ENCODE measurements around the gene SLC12A4. TPM values are rescaled to one million over a fixed set of nuclear protein-coding genes. Genes with fewer than 3 reads are reported as not detected.

The SLC12A4 gene
- total RNA-seq, 1 experiment from 2014 or later, result 41.9 TPM

- Histone ChIP-seq H3K36me3 (ENCODE audit: insufficient read depth, low read length, poor library complexity, severe bottlenecking) (no peaks in the 10 kb centered on the region), H3K4me3 (ENCODE audit: low read depth, low read length, poor library complexity, severe bottlenecking) (no peak overlapping the region), H3K9me3 (ENCODE audit: low read depth, low read length, poor library complexity, severe bottlenecking) (no peaks in the 10 kb centered on the region), H3K4me1 (ENCODE audit: insufficient read depth, low read length, poor library complexity, severe bottlenecking) (no peaks in the 10 kb centered on the region), H3K27ac (ENCODE audit: low read depth, low read length, poor library complexity, severe bottlenecking) (no peak overlapping the region), H3K27me3 (replicated peaks; ENCODE audit: insufficient read depth, low read depth, low read length, poor library complexity) (no peaks in the 10 kb centered on the region)
- no peak for DNase-seq (ENCODE audit: low spot score)
- intact Hi-C loops (cut with micrococcal nuclease; ENCODE audit: unreplicated experiment), result no loop called here
- ChIA-PET POLR2A (ENCODE audit: low non-redundant PET) (no interaction called here), CTCF (no interaction called here)
- no TSS peak for BruUV-seq (replicated peaks)
- TF ChIP-seq EZH2 (IDR thresholded peaks at IDR 0.05; ENCODE audit: borderline replicate concordance, low read depth, low read length, poor library complexity, severe bottlenecking), result no peak
- TF ChIP-seq, protein P1, sequence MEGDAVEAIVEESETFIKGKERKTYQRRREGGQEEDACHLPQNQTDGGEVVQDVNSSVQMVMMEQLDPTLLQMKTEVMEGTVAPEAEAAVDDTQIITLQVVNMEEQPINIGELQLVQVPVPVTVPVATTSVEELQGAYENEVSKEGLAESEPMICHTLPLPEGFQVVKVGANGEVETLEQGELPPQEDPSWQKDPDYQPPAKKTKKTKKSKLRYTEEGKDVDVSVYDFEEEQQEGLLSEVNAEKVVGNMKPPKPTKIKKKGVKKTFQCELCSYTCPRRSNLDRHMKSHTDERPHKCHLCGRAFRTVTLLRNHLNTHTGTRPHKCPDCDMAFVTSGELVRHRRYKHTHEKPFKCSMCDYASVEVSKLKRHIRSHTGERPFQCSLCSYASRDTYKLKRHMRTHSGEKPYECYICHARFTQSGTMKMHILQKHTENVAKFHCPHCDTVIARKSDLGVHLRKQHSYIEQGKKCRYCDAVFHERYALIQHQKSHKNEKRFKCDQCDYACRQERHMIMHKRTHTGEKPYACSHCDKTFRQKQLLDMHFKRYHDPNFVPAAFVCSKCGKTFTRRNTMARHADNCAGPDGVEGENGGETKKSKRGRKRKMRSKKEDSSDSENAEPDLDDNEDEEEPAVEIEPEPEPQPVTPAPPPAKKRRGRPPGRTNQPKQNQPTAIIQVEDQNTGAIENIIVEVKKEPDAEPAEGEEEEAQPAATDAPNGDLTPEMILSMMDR (conservative IDR thresholded peaks at IDR 0.05; ENCODE audit: low read depth, low read length), result no peak
These were observed 40.8 kb upstream of the SLC12A4 start for GRCh38 chr16:68009157-68009735.

GRCh38 chr16:68005786-68006286 is 37.4 kb upstream of the SLC12A4 start:
- H3K36me3 ChIP-seq (ENCODE audit: insufficient read depth, low read length, poor library complexity, severe bottlenecking), result no peaks in the 10 kb centered on the region
- H3K27ac ChIP-seq (ENCODE audit: low read depth, low read length, poor library complexity, severe bottlenecking), result no peak overlapping the region
- no peak for DNase-seq (ENCODE audit: low spot score)
- no peaks in the 10 kb centered on the region for H3K27me3 ChIP-seq (replicated peaks; ENCODE audit: insufficient read depth, low read depth, low read length, poor library complexity)
- CTCF ChIA-PET, result interaction anchor here (0.5 to 0.7 kb wide), 2 partner anchors 67 to 1052 kb away, joined by 3 to 10 read pairs; no protein-coding TSS in a partner anchor
- POLR2A ChIA-PET (ENCODE audit: low non-redundant PET), result no interaction called here
- intact Hi-C loops (cut with micrococcal nuclease; ENCODE audit: unreplicated experiment), result no loop called here
- no TSS peak for BruUV-seq (replicated peaks)
- H3K4me3 ChIP-seq (ENCODE audit: low read depth, low read length, poor library complexity, severe bottlenecking), result no peak overlapping the region
- TF ChIP-seq, protein P1 (conservative IDR thresholded peaks at IDR 0.05; ENCODE audit: low read depth, low read length), result no peak
- TF ChIP-seq EZH2 (IDR thresholded peaks at IDR 0.05; ENCODE audit: borderline replicate concordance, low read depth, low read length, poor library complexity, severe bottlenecking), result no peak
- H3K9me3 ChIP-seq (ENCODE audit: low read depth, low read length, poor library complexity, severe bottlenecking), result no peaks in the 10 kb centered on the region
- no peaks in the 10 kb centered on the region for H3K4me1 ChIP-seq (ENCODE audit: insufficient read depth, low read length, poor library complexity, severe bottlenecking)

DNA sequence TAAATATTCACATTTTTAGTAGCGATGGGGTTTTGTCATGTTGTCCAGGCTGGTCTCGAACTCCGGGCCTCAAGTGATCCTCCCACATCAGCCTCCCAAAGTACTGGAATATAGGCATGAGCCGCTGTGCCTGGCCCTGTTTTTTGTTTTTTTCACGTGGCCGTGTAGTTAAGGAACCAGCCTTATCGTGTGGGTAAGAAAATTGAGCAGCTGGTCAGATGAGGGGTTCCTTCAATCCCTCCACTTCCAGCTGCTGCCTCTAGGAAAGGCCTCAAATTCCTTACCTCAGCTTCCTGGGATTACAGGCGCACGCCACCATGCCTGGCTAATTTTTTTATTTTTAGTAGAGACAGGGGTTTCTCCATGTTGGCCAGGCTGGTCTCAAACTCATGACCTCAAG is 36.8 kb upstream of the SLC12A4 start:
- H3K9me3 ChIP-seq (ENCODE audit: low read depth, low read length, poor library complexity, severe bottlenecking), result no peaks in the 10 kb centered on the region
- intact Hi-C loops (cut with micrococcal nuclease; ENCODE audit: unreplicated experiment), result no loop called here
- no peak for TF ChIP-seq EZH2 (IDR thresholded peaks at IDR 0.05; ENCODE audit: borderline replicate concordance, low read depth, low read length, poor library complexity, severe bottlenecking)
- TF ChIP-seq, protein P1 (conservative IDR thresholded peaks at IDR 0.05; ENCODE audit: low read depth, low read length), result no peak
- BruUV-seq (replicated peaks), result no TSS peak
- no peaks in the 10 kb centered on the region for H3K4me1 ChIP-seq (ENCODE audit: insufficient read depth, low read length, poor library complexity, severe bottlenecking)
- ChIA-PET CTCF (interaction anchor here (0.7 kb wide), 1 partner anchor 1051 kb away, joined by 3 read pairs; no protein-coding TSS in a partner anchor), POLR2A (ENCODE audit: low non-redundant PET) (no interaction called here)
- no peaks in the 10 kb centered on the region for H3K27me3 ChIP-seq (replicated peaks; ENCODE audit: insufficient read depth, low read depth, low read length, poor library complexity)
- H3K4me3 ChIP-seq (ENCODE audit: low read depth, low read length, poor library complexity, severe bottlenecking), result no peak overlapping the region
- no peak overlapping the region for H3K27ac ChIP-seq (ENCODE audit: low read depth, low read length, poor library complexity, severe bottlenecking)
- no peak for DNase-seq (ENCODE audit: low spot score)
- H3K36me3 ChIP-seq (ENCODE audit: insufficient read depth, low read length, poor library complexity, severe bottlenecking), result no peaks in the 10 kb centered on the region
